Fibroblast of skin of right quadriceps (primary cell): Measurements from ENCODE around the gene ANKRD52.
"Not testable (repeated sequence)": the region's sequence is repeated elsewhere in the genome, so short reads cannot be mapped to it uniquely, and the experiment has no call there.

Experiments used
- DNase-seq: peaks from one replicate; pipeline ENCODE4 v3.0.0-alpha.2; 2013

ANKRD52 gene

GRCh38 chr12:56271031-56271430 lies 12.8 kb upstream of the ANKRD52 start:
- peak; percentile 23 for DNase-seq

GRCh38 chr12:56267443-56268071 lies 9.4 kb upstream of the ANKRD52 start:
- DNase-seq = no peak

GRCh38 chr12:56266693-56267442 lies 8.7 kb upstream of the ANKRD52 start, which contains the start of gene COQ10A:
COQ10A (plus strand) TSS chr12:56266942; CDS start chr12:56267119, 177 bp downstream.
- peak; percentile 82 for DNase-seq

GRCh38 chr12:56266068-56266692 lies 8.0 kb upstream of the ANKRD52 start:
- not testable (repeated sequence) for DNase-seq

GRCh38 chr12:56262955-56263354 lies 4.8 kb upstream of the ANKRD52 start:
- not testable (repeated sequence) for DNase-seq

DNA sequence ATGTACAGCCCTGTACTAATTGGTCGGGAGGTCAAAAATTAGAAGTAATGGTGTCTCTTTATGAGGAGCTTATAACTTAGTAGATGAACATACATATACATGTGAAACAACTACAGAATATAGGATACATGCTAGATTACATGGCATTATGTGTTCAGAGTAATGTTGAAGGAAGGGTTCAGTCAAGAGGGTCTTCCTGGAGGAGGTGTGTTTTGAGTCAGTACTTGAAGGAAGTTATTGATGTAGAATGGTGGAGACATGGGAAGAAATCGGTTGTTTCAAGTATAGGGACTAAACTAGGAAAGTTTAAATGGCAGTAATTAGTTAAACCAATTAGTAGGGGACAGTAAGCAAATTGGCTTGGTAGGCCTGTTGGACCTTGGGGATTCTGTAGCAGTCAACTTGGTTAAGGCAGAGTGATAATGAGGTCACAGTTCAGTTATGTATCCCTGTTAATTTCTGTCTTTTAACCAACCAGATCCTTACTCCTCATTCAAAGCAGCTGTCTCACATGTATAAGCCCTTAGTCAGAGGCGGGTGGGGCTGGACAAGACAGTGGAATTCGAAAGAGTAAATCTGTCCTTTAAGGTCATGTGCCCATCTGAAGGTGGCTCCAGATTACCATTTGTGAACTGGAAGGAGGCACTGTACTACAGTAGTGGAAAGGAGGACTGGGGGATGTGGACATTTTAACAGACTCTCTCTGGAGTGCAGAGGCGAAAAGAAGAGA lies 3.5 kb upstream of the ANKRD52 start:
- DNase-seq = peak; percentile 85

DNA sequence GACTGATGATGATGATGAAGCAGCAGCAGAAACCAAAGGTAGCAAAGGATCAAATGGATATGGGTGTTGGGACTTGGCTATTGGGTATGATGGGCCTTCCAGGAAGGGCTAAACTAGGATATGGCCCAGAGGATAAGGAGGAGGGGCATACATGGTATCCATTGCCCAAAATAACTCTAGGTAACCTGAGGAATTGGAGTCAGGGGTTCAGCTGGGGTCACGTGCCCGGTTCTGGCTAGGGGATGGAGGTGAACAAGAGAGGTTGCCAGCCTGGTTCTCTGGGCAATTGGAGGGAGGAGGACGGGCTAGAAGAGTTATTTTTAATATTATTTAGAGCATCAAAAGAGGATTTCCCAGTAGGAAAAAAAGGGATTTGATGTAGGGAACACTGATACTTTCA lies 2.7 kb upstream of the ANKRD52 start:
- DNase-seq = no peak

- DNase-seq = no peak
These were observed 2.2 kb upstream of the ANKRD52 start for GRCh38 chr12:56260380-56260779.

DNA sequence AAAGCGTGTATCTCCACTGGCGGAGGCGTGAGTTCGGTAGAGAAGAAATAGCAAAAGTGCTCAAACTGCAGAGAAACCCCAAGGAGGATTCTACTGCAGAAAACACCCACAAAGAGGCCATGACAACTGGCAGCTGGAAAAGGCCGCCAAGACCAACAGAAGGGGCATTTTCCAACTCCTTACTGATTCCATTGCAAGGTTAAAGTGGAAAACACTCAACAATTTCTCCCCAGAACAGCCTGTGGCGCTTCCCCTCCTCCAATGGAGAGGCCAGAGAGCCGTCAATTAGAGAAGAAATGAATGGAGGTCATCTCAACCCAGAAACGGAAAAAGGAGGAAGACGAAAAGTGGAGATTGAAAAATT lies 618 bp upstream of the ANKRD52 start:
- DNase-seq = no peak

DNA sequence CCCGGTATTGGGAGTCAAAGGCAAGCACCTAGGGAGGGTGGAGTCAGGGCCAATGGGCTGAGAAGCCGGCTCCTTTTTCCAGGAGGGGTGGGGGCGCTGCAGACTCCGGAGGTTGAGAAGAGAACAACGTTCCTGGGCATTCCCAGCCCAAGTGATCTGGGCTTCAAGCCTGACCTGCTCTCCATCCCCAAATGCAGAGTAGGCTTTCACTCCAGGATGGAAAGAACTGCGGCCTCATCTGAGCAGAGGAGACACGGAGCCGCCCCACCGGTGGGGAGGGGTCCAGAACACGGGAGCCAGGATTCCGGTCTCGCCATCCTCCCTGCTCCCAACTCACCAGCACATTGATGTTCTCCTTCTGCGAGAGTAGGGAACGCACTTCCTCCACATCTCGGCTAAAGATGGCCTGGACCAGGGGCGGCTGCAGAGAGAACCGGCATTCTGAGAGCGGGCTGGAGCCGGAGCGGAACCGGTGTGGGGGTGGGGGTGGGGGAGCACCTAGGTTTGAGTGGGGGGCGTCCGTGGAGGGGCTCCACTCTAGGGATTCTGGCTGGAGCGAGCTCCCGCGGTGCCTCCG lies 605 bp downstream of the ANKRD52 start:
- DNase-seq = peak; percentile 22

- no peak for DNase-seq
These were observed 1.1 kb downstream of the ANKRD52 start for GRCh38 chr12:56257071-56257470.

DNA sequence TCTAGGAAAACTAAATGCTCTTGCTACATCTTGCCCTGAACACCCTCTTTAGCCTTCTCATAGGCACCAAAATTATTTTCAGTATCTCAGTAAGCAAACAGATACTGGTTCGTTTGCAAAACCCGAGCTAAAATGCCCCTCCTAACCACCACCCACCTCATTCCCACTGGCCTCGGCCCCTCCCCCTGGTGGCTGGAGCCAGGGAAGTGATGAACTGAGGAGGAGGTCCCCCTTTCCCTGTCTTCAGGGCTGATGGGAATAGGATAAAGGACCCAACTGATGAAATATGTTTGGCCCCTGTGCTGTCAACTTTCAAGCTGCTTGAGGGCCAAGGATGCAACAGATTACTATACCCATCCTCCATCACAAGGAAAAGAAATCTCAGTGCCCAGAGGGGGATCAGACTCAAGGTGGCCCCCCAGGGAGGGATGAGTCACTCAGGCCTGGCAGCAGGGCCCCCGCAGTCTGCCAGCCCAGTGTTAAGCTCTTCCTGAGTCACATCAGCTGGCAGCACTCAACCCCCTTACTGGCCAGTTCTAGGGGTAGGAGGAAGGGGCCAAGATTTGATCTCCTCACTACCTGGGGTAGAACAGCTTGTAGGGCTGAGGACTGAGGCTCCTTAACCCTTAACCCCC lies 1.7 kb downstream of the ANKRD52 start:
- DNase-seq = peak; percentile 46

GRCh38 chr12:56255671-56256070 lies 2.5 kb downstream of the ANKRD52 start:
- no peak for DNase-seq

DNA sequence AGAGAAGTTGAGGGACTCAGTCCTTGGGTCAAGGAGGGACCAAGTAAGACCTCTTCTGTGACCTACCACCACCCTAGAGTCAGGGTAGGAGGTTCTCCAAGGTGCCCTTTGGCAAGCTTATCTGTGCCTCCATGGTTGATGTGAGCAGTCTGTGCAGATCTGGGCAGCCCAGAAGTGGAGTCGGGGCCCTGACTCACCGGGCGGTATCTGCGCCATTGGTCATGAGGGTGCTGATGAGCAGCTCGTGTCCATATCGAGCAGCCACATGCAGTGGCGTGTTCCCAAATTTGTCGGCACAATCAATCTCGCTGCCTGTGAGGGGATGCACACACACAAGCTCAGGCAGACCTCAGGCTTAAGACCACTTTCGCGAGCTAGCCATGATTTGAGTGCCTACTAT lies 5.1 kb downstream of the ANKRD52 start:
- no peak for DNase-seq

- DNase-seq = no peak
These were observed 5.5 kb downstream of the ANKRD52 start for GRCh38 chr12:56252649-56253048.

GRCh38 chr12:56248711-56249110 lies 9.5 kb downstream of the ANKRD52 start:
- DNase-seq = no peak

DNA sequence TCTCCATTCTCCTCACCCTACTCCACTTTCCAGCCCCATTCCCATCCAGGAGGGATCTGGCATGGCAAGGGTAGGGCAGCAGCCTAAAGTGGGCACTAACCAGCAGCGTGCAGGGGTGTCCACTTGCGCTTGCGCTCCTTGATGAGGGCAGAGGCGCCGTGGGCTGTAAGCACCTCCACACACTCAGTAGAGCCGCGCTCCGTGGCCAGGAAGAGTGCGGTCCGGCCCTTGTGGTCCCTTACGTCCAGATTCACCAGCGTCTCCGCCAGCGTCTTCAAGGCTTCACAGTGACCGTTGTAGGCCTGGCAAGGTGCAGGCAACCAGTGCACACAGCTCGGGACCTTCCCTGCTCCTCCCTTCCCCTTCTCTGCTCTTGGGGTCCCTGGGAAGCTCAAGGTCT lies 10.3 kb downstream of the ANKRD52 start:
- no peak for DNase-seq

- no peak for DNase-seq
These were observed 13.7 kb downstream of the ANKRD52 start for GRCh38 chr12:56244494-56244893.

GRCh38 chr12:56243731-56244181 lies 14.4 kb downstream of the ANKRD52 start:
- DNase-seq = no peak

DNA sequence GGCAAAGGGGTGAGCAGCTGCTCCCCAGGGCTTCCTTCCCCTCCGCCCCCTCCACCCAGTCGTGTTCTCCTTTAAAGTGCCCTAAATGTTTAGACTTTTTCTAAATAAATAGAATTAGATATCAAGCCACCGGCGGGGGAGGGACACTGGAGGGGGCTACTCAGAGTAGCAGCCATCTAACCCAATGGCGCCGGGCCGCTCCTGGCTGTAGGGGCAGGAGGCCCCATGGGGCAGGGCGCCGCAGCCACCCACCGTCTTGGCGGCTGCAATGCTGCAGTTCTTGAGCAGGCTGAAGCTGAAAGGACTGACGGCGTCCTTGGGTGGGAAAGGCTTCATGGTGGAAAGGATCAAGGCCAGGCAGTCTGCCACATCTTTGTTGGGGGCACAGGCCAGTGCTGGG lies 15.2 kb downstream of the ANKRD52 start:
- no peak for DNase-seq

- DNase-seq = no peak
These were observed 16.5 kb downstream of the ANKRD52 start for GRCh38 chr12:56241424-56242303.
